Epithelial cell of esophagus (primary cell): ENCODE measurements around the gene NTM.
A peak's percentile ranks its signal among the peaks of the same experiment; 100 is the strongest.

Source experiments
- DNase-seq: peaks from one replicate; pipeline ENCODE4 v3.0.0; 2010; ENCODE audit warnings: low read depth
- H3K4me3 ChIP-seq: 2 replicates; pipeline ENCODE4 v1.5.1; 2011; ENCODE audit warnings: mild to moderate bottlenecking, low read length, control low read depth
- TF ChIP-seq, protein P1 (sequence below): IDR thresholded peaks from 2 replicates; pipeline ENCODE4 v1.5.1; 2011; ENCODE audit warnings: low read depth, mild to moderate bottlenecking, low read length, control low read depth, inconsistent platforms; ENCODE audit not compliant: insufficient read depth; ENCODE audit errors: missing control alignments

NTM gene

DNA sequence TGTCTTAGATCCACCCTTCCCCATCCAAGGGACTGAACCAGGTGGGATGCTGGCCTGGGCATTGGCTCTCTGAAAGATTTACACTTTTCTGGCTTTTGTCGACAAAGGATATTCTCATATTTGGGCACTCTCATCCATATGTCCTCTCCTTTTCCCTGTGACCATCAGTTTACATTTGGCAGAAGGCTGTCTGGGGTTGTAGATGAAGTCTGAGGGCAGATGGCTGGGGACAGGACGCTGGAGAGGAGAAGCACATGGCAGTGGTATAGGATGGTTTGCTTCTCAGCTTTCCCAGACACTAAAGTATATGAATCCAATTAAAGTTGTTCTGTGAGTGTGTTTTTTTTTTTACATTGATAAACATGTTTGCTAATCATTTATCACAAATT, 757.5 kb downstream of the NTM start:
- DNase-seq: no peak
- no peak overlapping the region for H3K4me3 ChIP-seq
- TF ChIP-seq, protein P1, sequence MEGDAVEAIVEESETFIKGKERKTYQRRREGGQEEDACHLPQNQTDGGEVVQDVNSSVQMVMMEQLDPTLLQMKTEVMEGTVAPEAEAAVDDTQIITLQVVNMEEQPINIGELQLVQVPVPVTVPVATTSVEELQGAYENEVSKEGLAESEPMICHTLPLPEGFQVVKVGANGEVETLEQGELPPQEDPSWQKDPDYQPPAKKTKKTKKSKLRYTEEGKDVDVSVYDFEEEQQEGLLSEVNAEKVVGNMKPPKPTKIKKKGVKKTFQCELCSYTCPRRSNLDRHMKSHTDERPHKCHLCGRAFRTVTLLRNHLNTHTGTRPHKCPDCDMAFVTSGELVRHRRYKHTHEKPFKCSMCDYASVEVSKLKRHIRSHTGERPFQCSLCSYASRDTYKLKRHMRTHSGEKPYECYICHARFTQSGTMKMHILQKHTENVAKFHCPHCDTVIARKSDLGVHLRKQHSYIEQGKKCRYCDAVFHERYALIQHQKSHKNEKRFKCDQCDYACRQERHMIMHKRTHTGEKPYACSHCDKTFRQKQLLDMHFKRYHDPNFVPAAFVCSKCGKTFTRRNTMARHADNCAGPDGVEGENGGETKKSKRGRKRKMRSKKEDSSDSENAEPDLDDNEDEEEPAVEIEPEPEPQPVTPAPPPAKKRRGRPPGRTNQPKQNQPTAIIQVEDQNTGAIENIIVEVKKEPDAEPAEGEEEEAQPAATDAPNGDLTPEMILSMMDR: no peak

GRCh38 chr11:132131047-132131446, 760.6 kb downstream of the NTM start:
- no peak for DNase-seq
- H3K4me3 ChIP-seq: no peak overlapping the region
- TF ChIP-seq, protein P1: no peak

- TF ChIP-seq, protein P1: no peak
- no peak overlapping the region for H3K4me3 ChIP-seq
- no peak for DNase-seq
These were observed 761.5 kb downstream of the NTM start for GRCh38 chr11:132131961-132132360.

- H3K4me3 ChIP-seq: no peak overlapping the region
- DNase-seq: peak; percentile 74
- TF ChIP-seq, protein P1: no peak
These were observed 763.9 kb downstream of the NTM start for GRCh38 chr11:132134322-132134721.

GRCh38 chr11:132137289-132137980, 767.0 kb downstream of the NTM start:
- no peak overlapping the region for H3K4me3 ChIP-seq
- TF ChIP-seq, protein P1: no peak
- no peak for DNase-seq

GRCh38 chr11:132137981-132138313, 767.5 kb downstream of the NTM start:
- TF ChIP-seq, protein P1: no peak
- H3K4me3 ChIP-seq: no peak overlapping the region
- no peak for DNase-seq

DNA sequence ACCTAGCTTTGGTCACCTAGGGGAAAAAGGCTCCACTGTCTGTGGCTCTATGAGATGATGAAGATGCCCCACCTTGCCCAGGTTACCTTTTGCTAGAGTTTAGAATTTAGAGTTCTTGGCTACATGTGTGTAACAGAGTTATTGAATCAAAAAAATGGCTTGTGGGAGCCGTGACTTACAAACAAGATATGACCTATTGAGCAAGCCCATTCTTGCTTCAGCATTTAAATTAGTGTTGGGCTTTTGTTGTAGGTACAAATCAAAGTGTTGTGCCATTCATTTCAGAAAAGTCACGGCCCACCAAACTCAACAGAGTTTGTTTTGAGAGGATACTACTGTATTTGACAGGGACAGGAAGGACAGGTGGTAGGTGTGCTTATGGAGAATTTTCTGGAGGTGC, 768.8 kb downstream of the NTM start:
- H3K4me3 ChIP-seq: no peak overlapping the region
- DNase-seq: peak; percentile 65
- TF ChIP-seq, protein P1: no peak
